Gastrocnemius medialis (tissue), 4 donors: ENCODE measurements around the gene LRRFIP1. TPM values are rescaled to one million over a fixed set of nuclear protein-coding genes. Genes with fewer than 3 reads are reported as not detected.
"Not testable (repeated sequence)": the region's sequence is repeated elsewhere in the genome, so short reads cannot be mapped to it uniquely, and the experiment has no call there.

ENCODE experiments used
- ATAC-seq, 2 donors: fragments of 150-250 bp; one replicate each; pipeline ENCODE4 v1.9.1; 2016
- DNase-seq, 2 donors: peaks; one replicate each; pipeline ENCODE4 v3.0.0-alpha.2; 2019
- H3K27ac ChIP-seq, 4 donors: fragments of 200-600 bp; sonication (generic); 1 replicate in 1 of 4; 2 replicates in 3 of 4; pipeline ENCODE4 v1.5.1; 2016 to 2018; ENCODE audit warnings: mild to moderate bottlenecking in 2 of 4, moderate library complexity in 1 of 4
- H3K27me3 ChIP-seq, 3 donors: fragments of 200-600 bp; sonication (generic) in 2 of 3; 1 replicate in 1 of 3; 2 replicates in 2 of 3; pipeline versions ENCODE4 v1.5.1 to v1.6.0; 2016 to 2019; ENCODE audit warnings: mild to moderate bottlenecking in 1 of 3, moderate library complexity in 1 of 3
- H3K36me3 ChIP-seq, 2 donors: fragments of 200-600 bp; sonication (generic) in 1 of 2; one replicate each; pipeline ENCODE4 v1.5.1; 2017 to 2018
- H3K4me1 ChIP-seq, 2 donors: fragments of 200-600 bp; sonication (generic) in 1 of 2; one replicate each; pipeline ENCODE4 v1.5.1; 2016 to 2017; ENCODE audit warnings: mild to moderate bottlenecking in 2 of 2
- H3K4me3 ChIP-seq, 4 donors: fragments of 200-600 bp; sonication (generic) in 3 of 4; 1 replicate in 1 of 4; 2 replicates in 3 of 4; pipeline ENCODE4 v1.5.1; 2016 to 2019; ENCODE audit warnings: mild to moderate bottlenecking in 2 of 4
- H3K9me3 ChIP-seq, 3 donors: fragments of 200-600 bp; sonication (generic) in 2 of 3; 1 replicate in 1 of 3; 2 replicates in 2 of 3; pipeline ENCODE4 v1.5.1; 2016 to 2019
- CTCF ChIP-seq, 5 experiments: fragments of 450-650 bp in 3 of 5; fragments of 200-600 bp in 2 of 5; sonication (generic) in 2 of 5; IDR thresholded peaks in 4 of 5; conservative IDR thresholded peaks in 1 of 5; 1 replicate in 4 of 5; 2 replicates in 1 of 5; pipeline ENCODE4 v1.5.1; 2016 to 2019; ENCODE audit warnings: antibody characterized with exemption in 5 of 5, mild to moderate bottlenecking in 3 of 5, moderate library complexity in 3 of 5
- POLR2A ChIP-seq, 2 donors: fragments of 450-650 bp; IDR thresholded peaks; one replicate each; pipeline ENCODE4 v1.6.1; 2017; ENCODE audit warnings: antibody characterized with exemption in 2 of 2, mild to moderate bottlenecking in 2 of 2, moderate library complexity in 2 of 2
- in situ Hi-C, 4 donors: fragments of 200-750 bp; cut with MboI; loops; one replicate each; pipeline versions ENCODE4 v1.15.0 to v1.8.0; 2017; ENCODE audit warnings: low sequenced_read_pairs in 4 of 4
- intact Hi-C: fragments of 100-400 bp; cut with DNase I; formaldehyde crosslinking; loops from one replicate; pipeline ENCODE4 v1.15.1; 2023; ENCODE audit warnings: low total_unique reads
- total RNA-seq, 4 donors: library from RNA; depleted of rRNA; stranded (reverse); fragments of >200 nt; gene quantifications; one replicate each; pipeline versions ENCODE4 v1.1.0 to v1.2.3, GENCODE V29; 2016

Gene LRRFIP1
- total RNA-seq, 4 donors from 2014 or later: 37.9 to 74.1 (median 54.0) TPM

- ATAC-seq: no peak
- intact Hi-C loops: no loop called here
- H3K9me3 ChIP-seq: no peaks in the 10 kb centered on the region
These were observed 154.8 kb downstream of the LRRFIP1 start for GRCh38 chr2:237782181-237782580.

GRCh38 chr2:237783678-237784077 lies 156.3 kb downstream of the LRRFIP1 start:
- H3K36me3 ChIP-seq: peaks cover 0 to 39% of the 10 kb centered on the region in 2 donors
- H3K9me3 ChIP-seq, H3K27ac ChIP-seq, intact Hi-C loops, H3K4me3 ChIP-seq, in situ Hi-C loops, H3K4me1 ChIP-seq, ATAC-seq, H3K27me3 ChIP-seq, DNase-seq: not testable (repeated sequence)

More at GRCh38 chr2:237782181-237782580, 154.8 kb downstream of the LRRFIP1 start:
- Histone ChIP-seq H3K36me3 (peaks cover 0 to 46% of the 10 kb centered on the region in 2 donors), H3K27ac (no peak overlapping the region), H3K27me3 (no peaks in the 10 kb centered on the region), H3K4me1 (no peaks in the 10 kb centered on the region), H3K4me3 (no peak overlapping the region)
- in situ Hi-C loops: no loop called here
- TF ChIP-seq POLR2A (IDR thresholded peaks at IDR 0.05) (no peak), CTCF (IDR thresholded peaks at IDR 0.05 in 4 of 5, conservative IDR thresholded peaks at IDR 0.05 in 1 of 5) (no peak)
- no peak for DNase-seq

GRCh38 chr2:237786936-237787335 lies 159.5 kb downstream of the LRRFIP1 start:
- Histone ChIP-seq H3K4me3 (no peak overlapping the region), H3K27me3 (no peaks in the 10 kb centered on the region), H3K36me3 (peaks cover 0 to 6% of the 10 kb centered on the region in 2 donors), H3K4me1 (no peaks in the 10 kb centered on the region), H3K27ac (no peak overlapping the region), H3K9me3 (no peaks in the 10 kb centered on the region)
- TF ChIP-seq POLR2A (IDR thresholded peaks at IDR 0.05) (no peak), CTCF (IDR thresholded peaks at IDR 0.05 in 4 of 5, conservative IDR thresholded peaks at IDR 0.05 in 1 of 5) (no peak)
- intact Hi-C loops: no loop called here
- in situ Hi-C loops: no loop called here
- no peak for DNase-seq
- no peak for ATAC-seq

GRCh38 chr2:237790353-237790752 lies 163.0 kb downstream of the LRRFIP1 start:
- in situ Hi-C loops: no loop called here
- Histone ChIP-seq H3K27me3 (no peaks in the 10 kb centered on the region), H3K27ac (no peak overlapping the region), H3K4me3 (no peak overlapping the region), H3K36me3 (peaks cover 0 to 6% of the 10 kb centered on the region in 2 donors), H3K9me3 (no peaks in the 10 kb centered on the region), H3K4me1 (no peaks in the 10 kb centered on the region)
- ATAC-seq (no peak), DNase-seq (no peak)
- no peak for TF ChIP-seq CTCF (IDR thresholded peaks at IDR 0.05 in 4 of 5, conservative IDR thresholded peaks at IDR 0.05 in 1 of 5)
- TF ChIP-seq POLR2A (IDR thresholded peaks at IDR 0.05): no peak
- intact Hi-C loops: no loop called here

- no peaks in the 10 kb centered on the region for H3K9me3 ChIP-seq
- peaks cover 0 to under 1% of the 10 kb centered on the region in 2 donors for H3K36me3 ChIP-seq
- intact Hi-C loops (no loop called here), in situ Hi-C loops (no loop called here)
- DNase-seq (no peak), ATAC-seq (no peak)
- H3K4me1 ChIP-seq: no peaks in the 10 kb centered on the region
- TF ChIP-seq POLR2A (IDR thresholded peaks at IDR 0.05) (no peak), CTCF (IDR thresholded peaks at IDR 0.05 in 4 of 5, conservative IDR thresholded peaks at IDR 0.05 in 1 of 5) (no peak)
- H3K4me3 ChIP-seq: no peak overlapping the region
- H3K27me3 ChIP-seq: no peaks in the 10 kb centered on the region
- H3K27ac ChIP-seq: no peak overlapping the region
These were observed 164.8 kb downstream of the LRRFIP1 start for GRCh38 chr2:237791977-237792727.
